Measurements from ENCODE around the gene RASSF4.

Gene RASSF4

DNA sequence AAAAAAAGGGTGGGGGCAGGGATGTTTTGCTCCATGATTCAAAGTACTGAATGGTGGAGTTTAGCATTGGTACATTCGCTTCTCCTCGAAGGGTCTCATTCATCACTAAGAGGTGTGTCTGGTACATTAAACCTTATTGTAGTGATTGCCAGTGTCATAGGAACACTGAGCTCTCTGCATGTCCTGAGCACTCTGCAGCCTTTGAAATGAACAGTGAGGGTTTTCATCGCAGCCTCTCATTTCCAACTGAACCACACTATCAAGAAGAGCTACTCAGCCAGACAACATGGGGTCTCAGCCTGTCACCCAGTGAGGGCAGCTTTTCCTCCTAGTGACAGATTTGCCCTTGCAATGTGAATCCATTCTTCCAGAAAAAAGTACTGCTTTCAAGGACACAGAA lies 26.6 kb downstream of the RASSF4 start:
- in situ Hi-C loops (cut with MboI; ENCODE audit: low sequenced_read_pairs) = no loop called here

DNA sequence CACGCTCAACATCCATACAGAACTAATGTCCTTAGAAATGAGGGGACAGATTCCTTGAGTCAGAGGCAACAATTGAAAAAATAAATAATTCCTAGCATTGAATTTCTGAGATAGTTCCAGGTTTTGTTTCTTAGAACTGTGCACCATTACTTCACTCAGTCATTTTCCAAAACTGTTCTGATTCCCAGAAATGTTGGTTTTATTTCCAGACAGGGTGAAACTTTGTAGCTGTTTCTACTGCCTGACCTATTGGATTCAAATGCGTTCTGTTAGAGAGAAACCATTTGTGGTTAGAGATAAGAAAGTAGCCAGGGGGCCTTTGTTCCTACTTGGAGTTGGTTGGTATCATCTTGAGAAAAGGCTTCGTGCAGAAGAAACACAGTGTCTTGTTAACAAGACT lies 27.1 kb downstream of the RASSF4 start:
- in situ Hi-C loops (cut with MboI; ENCODE audit: low sequenced_read_pairs) = no loop called here

DNA sequence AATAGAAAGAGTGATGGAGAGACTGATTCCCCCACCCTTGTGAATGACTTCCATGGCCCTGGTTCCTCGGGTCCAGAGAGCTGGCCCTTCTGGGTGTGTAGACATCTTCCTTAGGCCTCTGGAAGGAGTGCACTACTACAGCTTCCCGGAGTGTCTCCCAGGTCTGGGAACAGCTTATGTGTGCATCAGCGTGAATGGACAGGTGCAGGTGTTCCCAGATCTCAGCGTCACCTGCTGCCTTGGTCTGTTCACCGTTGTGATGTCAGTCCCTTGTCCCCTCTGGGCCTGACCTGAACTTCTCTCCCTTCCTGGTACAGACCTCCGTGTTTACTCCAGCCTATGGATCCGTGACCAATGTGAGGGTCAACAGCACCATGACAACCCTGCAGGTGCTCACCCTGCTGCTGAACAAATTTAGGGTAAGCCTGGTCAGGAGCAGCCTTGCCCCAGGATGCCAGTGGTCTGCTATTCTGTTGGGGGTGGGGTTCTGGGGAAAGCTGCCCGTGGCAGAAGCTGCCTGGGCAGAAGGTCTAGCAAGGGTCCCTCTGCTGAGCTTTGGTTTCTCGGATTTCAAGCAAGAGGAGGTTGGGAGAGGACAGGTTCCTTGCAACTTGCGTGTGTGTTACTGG lies 29.5 kb downstream of the RASSF4 start:
- in situ Hi-C loops (cut with MboI; ENCODE audit: low sequenced_read_pairs) = no loop called here

DNA sequence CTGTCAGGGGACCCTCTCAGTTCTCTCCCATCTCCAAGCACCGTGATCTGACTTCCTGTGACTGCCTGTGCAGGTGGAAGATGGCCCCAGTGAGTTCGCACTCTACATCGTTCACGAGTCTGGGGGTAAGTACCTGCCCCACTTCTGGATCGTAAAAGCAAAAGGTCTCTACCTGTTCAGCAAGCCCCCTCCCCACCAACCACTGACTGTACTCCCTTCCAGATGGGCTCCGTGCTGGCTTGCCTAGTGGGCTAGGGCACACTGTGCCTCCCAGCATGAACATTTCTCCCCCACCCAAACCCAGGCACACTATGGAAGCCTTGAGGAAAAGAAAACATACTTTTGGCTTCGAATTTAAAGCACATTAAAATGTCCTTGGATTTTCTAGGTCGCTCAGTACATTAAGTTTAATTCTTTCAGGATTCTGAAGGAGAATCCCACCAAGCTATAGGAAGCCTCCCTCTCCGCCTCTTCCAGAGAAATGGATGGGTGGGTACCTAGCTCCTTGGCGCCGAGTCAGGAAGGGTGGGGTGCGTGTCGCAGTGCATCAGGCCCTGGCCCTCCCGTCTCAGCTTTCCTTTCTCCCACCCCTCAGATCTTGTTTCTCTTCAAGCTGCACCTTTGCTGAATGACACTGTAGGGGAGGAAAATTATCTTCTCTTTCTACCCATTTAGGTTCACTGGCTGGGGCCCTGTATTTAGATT lies 30.1 kb downstream of the RASSF4 start:
- in situ Hi-C loops (cut with MboI; ENCODE audit: low sequenced_read_pairs) = no loop called here

DNA sequence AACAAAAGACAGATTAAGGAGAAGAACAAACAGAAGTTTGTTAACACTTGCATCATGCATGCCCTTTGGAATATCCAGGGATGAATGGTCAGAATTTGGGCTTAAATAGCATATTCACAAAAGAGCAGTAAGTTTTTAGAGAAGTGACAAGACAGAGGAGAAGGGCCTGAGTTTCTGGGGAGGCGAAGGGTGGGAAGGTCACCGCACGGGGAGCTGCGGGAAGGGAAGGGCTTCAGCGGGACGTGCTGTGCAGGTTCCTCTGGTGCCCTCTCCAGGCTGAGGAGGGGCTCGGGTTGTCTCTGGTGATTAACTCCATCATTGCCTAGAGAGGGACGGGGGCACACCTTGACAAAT lies 30.7 kb downstream of the RASSF4 start:
- in situ Hi-C loops (cut with MboI; ENCODE audit: low sequenced_read_pairs) = no loop called here

DNA sequence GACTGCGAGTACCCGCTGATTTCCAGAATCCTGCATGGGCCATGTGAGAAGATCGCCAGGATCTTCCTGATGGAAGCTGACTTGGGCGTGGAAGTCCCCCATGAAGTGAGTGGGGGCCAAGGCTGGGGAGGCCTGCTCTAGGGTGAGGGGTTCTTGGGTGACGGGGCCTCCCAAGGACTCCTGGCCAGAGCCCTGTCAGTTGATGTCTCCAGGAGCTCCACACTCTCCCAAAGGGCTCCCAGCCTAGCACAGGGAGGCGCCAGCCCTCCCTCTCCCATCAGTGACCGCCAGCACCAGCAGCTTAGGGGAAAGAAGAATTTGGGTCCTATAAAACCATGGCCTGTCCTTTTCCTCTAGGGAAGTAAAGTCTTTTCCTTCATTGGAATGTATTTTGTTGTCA lies 31.4 kb downstream of the RASSF4 start:
- in situ Hi-C loops (cut with MboI; ENCODE audit: low sequenced_read_pairs) = no loop called here

DNA sequence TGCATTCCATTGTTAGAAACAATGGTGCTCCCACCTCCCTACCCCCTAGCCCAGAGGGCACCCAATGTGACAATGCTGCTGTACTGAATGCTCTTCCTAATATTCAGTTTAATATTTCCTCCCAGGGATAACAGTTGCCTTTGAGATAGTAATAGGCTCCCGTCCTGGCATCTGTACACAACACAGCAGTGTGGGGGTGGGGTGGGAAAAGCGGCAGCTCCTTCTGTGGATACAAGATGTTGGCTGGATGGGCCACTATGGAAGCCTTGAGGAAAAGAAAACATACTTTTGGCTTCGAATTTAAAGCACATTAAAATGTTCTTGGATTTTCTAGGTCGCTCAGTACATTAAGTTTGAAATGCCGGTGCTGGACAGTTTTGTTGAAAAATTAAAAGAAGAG lies 32.0 kb downstream of the RASSF4 start:
- in situ Hi-C loops (cut with MboI; ENCODE audit: low sequenced_read_pairs) = no loop called here

DNA sequence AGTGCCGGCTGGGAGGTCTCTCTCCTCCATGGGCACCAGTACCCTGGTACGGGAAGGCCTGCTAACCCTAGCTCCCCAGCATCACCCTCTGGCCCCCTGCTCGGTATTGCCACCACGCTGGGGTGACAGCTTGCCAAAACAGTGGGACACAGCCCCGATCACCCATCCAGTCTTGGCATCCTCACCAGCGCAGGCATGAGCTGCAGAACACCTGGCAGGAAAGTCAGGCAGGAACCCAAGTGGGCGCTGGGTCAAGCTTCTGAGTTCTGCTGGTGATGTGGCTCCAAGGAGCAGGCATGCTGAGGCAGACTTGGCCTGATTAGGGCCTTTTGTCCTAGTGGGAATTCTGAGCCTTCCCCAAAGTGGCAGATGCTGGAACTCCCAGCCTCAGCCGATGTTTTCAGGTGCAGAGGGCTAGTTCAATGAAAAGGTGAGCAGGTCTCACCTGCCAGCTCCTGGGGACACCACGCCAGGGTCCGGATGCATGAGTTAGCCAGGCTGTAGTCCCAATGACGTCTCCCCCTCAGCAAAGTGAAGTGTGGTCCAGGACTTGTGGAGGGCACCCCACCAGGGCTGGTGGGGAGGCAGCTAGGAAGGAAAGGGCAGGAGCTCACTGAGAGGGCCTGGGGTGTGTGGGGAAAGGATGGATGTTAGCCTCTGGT lies 32.6 kb downstream of the RASSF4 start:
- in situ Hi-C loops (cut with MboI; ENCODE audit: low sequenced_read_pairs) = no loop called here

DNA sequence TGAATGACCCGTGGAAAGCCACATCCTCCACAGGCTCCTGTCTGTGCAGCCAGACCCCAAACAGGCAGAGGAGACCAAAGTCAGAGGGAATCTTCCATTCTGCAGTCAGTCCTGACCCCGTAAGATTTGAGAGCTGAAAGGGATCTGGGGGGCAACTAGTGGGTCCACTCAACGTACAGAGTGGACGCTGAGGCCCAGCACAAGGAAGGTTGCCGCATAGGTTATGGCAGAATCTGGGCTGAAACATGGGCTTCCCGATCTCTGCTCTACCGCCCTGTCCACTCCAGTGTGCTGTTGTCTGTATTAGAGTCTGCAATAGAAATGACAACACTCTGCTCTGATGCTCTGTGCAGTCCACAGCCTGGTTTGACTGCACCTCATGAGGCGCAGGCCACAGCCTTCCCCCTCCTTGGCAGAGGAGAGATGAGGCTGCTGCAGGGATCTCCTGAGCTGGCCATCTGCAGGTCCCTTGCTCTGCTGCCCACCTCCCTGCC lies 33.2 kb downstream of the RASSF4 start:
- in situ Hi-C loops (cut with MboI; ENCODE audit: low sequenced_read_pairs) = no loop called here

DNA sequence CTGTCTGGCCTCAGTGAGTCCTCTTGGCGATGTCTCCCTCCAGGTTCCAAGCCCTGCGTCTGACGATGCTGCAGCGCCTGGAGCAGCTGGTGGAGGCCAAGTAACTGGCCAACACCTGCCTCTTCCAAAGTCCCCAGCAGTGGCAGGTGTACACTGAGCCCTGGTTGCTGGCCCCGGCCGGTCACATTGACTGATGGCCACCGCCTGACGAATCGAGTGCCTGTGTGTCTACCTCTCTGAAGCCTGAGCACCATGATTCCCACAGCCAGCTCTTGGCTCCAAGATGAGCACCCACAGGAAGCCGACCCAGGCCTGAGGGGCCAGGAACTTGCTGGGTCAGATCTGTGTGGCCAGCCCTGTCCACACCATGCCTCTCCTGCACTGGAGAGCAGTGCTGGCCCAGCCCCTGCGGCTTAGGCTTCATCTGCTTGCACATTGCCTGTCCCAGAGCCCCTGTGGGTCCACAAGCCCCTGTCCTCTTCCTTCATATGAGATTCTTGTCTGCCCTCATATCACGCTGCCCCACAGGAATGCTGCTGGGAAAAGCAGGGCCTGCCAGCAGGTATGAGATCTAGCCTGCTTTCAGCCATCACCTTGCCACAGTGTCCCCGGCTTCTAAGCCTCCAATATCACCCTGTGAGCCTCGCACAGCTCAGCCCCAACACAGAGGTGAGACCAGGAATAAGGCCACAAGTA lies 33.8 kb downstream of the RASSF4 start:
- in situ Hi-C loops (cut with MboI; ENCODE audit: low sequenced_read_pairs) = no loop called here

DNA sequence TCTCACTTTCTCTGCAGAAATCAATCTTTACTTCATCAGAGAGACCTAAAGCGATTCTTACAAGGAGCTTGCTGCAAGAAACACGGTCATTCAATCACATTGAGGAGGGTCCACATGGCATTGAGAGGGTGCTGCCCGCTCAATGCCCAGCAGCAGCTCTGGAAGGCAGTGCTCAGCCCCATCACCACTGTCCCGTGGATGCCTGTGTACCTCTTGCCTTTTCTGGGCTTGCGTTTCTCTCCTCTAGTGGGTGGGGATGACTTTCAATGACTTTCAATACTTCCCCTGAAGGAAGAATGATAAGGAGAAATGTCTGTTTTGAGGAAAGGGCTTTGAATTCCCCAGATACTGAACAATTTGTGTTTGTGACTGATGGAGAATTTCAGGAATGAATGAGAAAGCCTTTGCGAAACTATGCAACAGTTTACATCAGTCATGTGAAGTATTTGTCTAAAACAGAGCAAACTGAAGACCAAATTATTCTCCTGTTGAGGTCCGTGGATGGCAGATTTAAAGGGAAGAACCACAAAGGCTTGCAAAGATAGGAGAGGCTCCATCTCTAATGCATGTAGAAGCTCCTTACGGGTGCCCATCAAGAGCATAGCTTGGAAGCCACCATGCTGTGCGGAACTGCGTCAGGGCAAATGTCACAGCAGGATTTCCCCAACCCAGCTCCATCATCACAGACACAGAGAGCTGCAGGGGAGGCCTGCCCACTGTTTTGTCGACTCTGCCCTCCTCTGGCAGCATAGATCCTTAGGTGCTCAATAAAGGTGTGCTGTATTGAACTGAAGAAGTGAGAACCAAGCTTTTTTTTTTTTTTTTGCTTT lies 34.5 kb downstream of the RASSF4 start:
- in situ Hi-C loops (cut with MboI; ENCODE audit: low sequenced_read_pairs) = no loop called here

DNA sequence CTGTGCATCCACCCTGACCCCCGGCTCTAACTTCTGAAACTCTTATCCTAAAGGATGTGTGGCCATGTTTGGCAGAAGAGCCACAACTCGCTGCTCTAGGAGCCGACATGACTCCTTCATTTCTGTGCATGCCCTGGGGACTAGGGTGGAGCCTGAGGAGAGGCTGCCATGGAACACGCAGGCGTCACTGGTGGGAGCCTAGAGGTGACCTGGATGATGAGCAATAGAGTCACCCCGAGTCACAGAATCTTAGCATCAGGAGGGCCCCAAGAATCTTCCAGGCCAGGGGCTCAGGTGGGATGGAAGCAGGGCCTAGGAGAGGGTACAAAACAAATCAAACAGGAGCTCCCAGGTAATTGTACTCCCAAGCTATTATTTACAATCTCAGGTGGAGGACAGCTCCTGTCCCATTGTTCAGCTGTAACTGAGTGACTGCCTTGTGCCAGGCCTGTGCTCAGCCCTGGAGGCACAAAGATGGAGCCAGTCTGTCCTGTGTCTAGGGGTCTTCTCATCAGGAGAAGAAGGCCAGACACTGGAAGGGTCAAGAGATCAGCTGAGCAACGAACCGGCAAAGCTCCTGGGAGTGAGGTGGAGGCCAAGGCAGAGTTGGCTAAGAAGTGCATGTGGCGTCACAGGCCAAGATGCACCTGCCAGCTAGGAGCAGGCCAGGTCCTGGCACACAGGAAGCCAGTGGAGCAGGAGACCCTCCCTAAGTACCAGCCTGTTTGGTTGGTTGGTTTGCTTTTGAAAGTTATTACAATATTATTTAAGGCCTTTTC lies 35.3 kb downstream of the RASSF4 start:
- in situ Hi-C loops (cut with MboI; ENCODE audit: low sequenced_read_pairs) = no loop called here

DNA sequence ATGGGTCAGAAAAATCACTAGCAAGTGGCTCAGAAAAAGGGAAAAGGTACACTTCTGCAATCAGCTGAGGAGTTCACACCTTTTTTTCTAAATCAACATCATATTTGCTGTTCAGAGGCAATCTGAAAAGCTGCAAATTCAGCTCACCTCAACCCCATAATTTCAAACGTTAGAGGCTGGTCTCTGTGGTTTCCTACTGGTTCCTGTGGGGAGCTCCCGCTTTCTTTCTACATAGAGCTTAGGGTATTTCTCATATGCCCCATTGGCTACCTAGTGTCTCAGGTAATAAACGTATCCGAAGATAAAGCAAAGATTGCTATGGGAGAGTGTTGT lies 35.9 kb downstream of the RASSF4 start:
- in situ Hi-C loops (cut with MboI; ENCODE audit: low sequenced_read_pairs) = no loop called here

DNA sequence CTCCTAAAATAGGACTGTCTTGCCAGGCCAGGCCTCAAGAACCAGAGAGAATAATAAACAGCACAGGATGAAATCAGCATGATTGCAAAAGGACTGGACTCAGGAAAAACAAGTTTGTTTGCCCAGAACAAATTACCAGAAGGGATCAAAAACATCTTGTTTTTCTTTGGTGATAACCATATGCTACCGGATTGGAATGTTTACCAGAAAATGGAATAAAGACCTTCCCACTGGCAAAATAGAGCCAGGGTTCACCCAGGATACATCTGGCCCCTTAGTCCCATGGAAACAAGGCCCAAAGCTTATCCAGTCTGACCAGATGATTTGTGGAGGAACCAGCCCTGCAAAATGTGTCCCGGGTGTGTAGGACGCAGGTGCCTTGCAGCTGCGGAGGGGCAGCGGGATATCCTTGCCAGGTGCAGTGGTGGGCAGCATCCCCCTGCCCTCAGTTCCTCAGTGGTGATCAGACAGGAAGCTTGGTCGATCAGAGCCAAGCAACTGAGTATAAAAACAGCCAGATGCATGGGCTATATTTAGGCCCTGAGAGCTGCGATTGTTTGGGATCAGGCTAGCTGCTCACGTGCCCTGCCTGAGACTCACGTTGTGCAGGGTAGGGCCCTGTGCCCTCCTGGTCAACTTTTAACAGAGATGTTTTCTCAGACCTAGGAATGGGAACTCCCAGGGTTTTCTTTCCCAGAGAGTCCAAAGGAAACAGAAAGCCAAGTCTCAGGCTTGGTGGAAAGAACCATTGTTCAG lies 36.5 kb downstream of the RASSF4 start:
- in situ Hi-C loops (cut with MboI; ENCODE audit: low sequenced_read_pairs) = no loop called here

DNA sequence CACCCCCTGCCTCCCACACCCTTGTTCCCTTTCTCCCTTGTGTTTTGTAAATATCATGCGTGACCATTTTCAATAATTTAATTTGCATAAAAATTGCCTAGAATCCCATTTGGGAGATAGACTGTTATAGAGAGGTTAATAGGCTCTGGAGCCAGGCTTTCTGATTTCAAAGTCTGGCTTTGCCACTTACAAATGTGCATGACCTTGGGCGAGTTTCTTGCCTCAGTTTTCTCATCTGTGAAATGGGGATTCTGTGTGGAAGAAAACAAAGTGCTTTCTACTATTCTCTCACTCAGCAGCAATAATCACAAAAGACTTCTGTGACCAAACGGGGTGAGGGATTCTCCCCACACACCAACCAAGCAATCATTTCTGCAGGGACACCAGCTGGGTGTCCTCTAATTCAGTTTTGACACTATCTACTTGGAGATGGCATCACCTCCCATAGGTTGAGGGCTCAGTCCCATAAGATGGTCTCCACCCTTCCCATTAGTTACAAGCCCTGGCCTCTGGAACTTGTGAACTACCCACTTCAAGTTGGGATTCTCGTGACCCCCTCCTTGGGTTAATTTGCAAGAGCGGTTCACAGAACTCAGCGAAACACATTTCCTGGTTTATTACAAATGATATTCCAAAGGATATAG lies 37.6 kb downstream of the RASSF4 start:
- in situ Hi-C loops (cut with MboI; ENCODE audit: low sequenced_read_pairs) = no loop called here

DNA sequence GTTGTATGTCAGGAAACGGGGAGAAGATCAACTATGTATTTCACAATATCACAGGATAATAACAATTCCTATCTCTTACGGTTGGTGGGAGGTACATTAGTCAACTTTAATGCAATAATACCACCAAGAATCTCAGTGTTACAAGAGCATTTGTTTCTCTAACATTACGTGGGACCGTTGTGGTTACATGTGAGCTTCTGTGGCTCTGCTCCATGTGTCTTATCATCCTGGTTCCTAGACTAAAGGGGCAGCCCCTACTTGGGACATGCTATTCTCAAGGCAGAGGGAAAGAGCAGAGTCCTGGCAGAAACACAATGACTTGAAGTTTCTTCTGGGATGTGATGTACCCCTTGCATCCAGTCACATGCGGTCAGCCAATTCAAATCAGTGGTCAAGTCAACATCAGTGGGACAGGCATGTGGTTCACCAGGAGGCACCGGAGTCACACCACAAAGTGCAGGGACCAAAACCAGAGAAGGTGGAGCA lies 38.6 kb downstream of the RASSF4 start:
- in situ Hi-C loops (cut with MboI; ENCODE audit: low sequenced_read_pairs) = no loop called here

DNA sequence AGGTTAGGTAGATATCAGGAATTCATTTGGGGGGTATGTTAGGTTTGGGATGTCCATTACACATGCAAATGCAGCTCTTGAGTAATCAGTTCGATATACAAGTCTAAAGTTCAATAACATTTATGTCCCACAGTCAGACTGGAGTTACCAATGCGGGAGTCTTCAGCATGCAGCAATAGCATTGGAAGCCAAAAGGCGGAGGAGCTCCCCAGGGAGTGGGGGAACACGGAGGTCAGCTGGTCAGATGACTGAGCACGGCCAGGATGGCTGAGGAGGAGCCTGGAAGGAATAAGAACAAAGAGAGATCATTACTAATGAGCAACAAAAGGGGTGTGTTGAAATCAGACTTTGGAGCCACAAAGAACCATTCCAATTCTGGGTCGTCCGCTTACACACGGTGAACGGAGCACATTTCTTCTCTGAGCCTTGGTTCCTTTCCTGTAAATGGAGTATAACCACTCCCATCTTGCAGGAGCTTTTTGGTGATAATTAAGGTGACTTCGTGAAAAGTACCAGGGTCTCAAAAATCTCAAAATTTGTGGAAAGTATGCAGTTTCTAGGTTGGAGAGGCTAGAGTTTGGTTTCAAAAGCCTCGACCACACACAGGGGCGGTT lies 40.6 kb downstream of the RASSF4 start:
- in situ Hi-C loops (cut with MboI; ENCODE audit: low sequenced_read_pairs) = no loop called here

DNA sequence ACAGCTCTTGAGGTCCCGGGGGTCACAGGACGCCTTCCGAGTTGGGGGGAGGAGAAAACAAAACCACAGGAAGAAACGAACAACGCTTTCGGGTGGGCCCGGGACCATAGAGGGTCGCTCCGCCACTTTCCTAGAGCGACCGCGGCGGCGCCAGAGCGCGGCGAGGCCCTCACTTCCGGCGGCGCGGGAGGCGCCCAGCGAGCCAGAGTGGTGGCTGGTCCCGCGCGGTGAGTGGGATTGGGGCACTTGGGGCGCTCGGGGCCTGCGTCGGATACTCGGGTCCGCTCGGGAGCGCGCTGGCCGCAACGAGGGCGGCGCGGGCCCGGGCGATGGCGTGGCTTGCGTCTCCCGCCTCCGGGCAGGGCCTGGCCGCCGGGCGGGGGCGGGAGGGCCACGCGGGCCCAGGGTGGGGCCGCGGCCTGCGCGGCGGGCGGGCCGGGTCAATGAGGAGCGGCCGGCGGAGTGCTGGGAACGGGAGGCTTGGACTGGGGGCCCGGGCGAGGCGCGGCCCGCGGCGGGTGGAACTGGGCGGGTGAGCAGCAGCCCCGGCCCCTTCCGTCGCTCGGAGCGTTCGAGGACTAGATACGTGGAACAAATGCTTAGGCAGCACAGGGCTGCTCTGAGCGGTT lies 41.3 kb downstream of the RASSF4 start, which contains the start of gene ZNF22:
Gene ZNF22 (plus strand): TSS at position 172 of the 629 bp plus-strand sequence. CDS start 2,446 bp downstream, outside the sequence.
- in situ Hi-C loops (cut with MboI; ENCODE audit: low sequenced_read_pairs) = no loop called here
